ENCODE measurements around the gene RBFOX2. TPM values are rescaled to one million over a fixed set of nuclear protein-coding genes. Genes with fewer than 3 reads are reported as not detected.

RBFOX2 gene
- total RNA-seq, 1 experiment from 2014 or later: 147 TPM

DNA sequence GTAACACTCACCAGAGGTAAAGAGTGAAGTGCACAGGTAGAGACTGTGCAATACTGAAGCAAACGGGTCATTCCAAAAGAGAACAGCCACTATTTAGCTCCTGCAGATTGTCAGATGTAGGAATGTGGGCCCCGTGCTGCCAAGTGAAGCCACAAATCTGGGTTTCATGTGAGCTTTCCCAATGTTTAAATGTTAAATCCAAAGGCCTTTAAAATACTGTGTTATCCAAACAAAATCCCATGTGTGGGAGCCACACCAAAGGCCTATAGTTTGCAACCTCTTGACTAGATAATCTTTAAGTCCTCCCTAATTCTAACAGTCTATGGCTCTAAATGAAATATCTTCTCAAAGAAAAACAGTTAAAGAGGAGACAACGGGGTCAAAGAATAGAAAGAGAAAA is 43.3 kb downstream of the RBFOX2 start:
- Histone ChIP-seq H3K36me3 (no peaks in the 10 kb centered on the region; the same call in 1 of the 2 replicates), H3K4me1 (no peaks in the 10 kb centered on the region), H3K27me3 (no peaks in the 10 kb centered on the region), H3K9me3 (replicated peaks) (no peaks in the 10 kb centered on the region), H3K4me3 (no peak overlapping the region), H3K27ac (no peak overlapping the region)
- DNase-seq: no peak

DNA sequence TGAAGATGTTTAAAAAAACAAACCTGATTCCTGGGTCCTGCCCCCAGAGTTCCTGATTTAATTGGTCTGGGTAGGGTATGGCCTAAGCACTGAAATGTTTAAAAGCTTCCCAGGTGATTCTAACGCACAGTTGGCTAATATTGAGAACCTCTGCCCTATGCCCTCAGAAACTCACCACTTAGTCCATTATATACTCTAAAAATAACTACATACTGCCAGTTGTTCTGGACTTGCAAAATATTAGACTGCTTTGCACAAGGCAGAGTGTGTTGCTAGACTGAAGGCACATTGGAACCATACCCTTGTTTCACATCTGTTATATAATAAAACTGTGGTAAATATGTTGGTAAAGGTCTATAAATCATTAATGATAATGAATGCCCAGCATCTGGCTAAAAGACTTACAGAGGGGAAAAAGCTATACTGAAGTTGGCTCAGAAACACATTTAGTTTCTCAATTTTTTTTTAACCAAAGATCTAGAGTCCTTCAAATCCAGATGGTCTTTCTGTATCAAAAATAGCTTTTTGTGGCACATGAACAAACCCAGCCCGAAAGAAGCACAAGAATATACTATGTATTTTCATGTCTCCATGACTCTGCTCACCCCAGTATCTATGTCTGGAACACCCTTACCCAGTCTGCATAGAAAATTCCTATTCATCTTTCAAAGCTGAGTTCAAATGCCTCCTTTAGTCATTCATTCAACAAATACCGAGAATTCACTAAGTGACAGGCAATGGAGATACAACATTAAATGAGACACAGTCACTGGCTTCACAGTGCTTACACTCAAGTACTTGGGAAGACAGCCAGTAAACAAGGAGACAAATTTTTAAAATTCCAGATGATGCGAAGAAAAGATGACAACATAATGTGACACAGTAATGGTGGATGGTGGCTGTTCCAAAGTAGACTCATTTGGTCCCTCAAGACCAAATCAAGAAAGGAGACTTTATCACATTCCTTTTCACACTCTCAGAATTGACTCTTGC is 44.1 kb downstream of the RBFOX2 start:
- Histone ChIP-seq H3K9me3 (replicated peaks) (no peaks in the 10 kb centered on the region), H3K36me3 (no peaks in the 10 kb centered on the region; the same call in 1 of the 2 replicates), H3K4me3 (no peak overlapping the region), H3K27me3 (no peaks in the 10 kb centered on the region), H3K27ac (no peak overlapping the region), H3K4me1 (no peaks in the 10 kb centered on the region)
- no peak for DNase-seq

- no peaks in the 10 kb centered on the region for H3K4me1 ChIP-seq
- no peak overlapping the region for H3K4me3 ChIP-seq
- H3K27ac ChIP-seq: no peak overlapping the region
- peaks cover 4% of the 10 kb centered on the region; the same call in 1 of the 2 replicates for H3K9me3 ChIP-seq (replicated peaks)
- H3K36me3 ChIP-seq: no peaks in the 10 kb centered on the region
- no peak for DNase-seq
- H3K27me3 ChIP-seq: no peaks in the 10 kb centered on the region
Observed at GRCh38 chr22:35981900-35982299, 46.7 kb downstream of the RBFOX2 start.

- H3K9me3 ChIP-seq (replicated peaks): peaks cover 4% of the 10 kb centered on the region; the same call in 1 of the 2 replicates
- no peaks in the 10 kb centered on the region for H3K4me1 ChIP-seq
- H3K27me3 ChIP-seq: no peaks in the 10 kb centered on the region
- no peak overlapping the region for H3K27ac ChIP-seq
- H3K4me3 ChIP-seq: no peak overlapping the region
- DNase-seq: no peak
- no peaks in the 10 kb centered on the region for H3K36me3 ChIP-seq
Observed at GRCh38 chr22:35978889-35979288, 49.7 kb downstream of the RBFOX2 start.

- H3K4me3 ChIP-seq: no peak overlapping the region
- no peak for DNase-seq
- H3K9me3 ChIP-seq (replicated peaks): peaks cover 4% of the 10 kb centered on the region; the same call in 1 of the 2 replicates
- H3K27me3 ChIP-seq: no peaks in the 10 kb centered on the region
- no peaks in the 10 kb centered on the region for H3K4me1 ChIP-seq
- no peak overlapping the region for H3K27ac ChIP-seq
- no peaks in the 10 kb centered on the region for H3K36me3 ChIP-seq
Observed at GRCh38 chr22:35978201-35978600, 50.4 kb downstream of the RBFOX2 start.

DNA sequence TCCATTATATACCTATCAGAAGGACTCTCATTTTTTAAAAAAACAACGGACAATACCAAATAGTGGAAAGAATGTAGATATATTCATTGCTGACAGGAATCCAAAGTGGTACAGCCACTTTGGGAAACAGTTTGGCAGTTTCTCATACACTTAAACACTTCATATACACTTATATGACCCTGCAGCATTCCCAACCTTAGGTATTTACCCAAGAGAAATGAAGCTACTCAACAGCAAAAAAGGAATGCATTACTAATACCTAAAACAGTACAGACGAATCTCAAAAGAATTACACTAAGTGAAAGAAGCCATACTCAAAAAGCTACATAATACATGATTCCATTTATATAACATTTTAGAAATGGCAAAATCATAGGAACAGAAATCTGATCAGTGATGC is 51.5 kb downstream of the RBFOX2 start:
- H3K36me3 ChIP-seq: no peaks in the 10 kb centered on the region
- peaks cover 6% of the 10 kb centered on the region for H3K4me1 ChIP-seq
- no peak overlapping the region for H3K4me3 ChIP-seq
- no peak for DNase-seq
- H3K9me3 ChIP-seq (replicated peaks): peaks cover 4% of the 10 kb centered on the region; the same call in 1 of the 2 replicates
- no peaks in the 10 kb centered on the region for H3K27me3 ChIP-seq
- H3K27ac ChIP-seq: no peak overlapping the region

DNA sequence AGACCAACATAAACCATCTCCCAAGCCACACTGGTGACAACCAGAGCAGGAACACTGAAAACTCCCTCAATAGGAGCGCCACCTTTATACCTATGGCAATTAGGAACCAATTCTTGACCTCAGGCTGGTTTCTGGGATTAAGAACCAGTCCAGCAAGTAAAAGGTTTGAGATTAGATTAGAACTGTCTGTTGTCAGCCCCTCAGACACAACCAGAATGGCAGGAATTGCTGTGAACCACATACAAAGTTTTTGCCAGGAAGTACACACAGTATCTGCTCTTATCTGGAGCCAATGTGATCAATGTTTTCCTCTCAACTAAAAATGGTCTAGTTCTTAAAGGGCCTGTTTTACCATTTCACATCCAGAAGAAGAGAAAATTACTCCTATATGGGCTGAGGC is 55.2 kb downstream of the RBFOX2 start:
- no peak overlapping the region for H3K4me3 ChIP-seq
- H3K27me3 ChIP-seq: no peaks in the 10 kb centered on the region
- H3K36me3 ChIP-seq: no peaks in the 10 kb centered on the region
- DNase-seq: no peak
- H3K27ac ChIP-seq: no peak overlapping the region
- peaks cover 21% of the 10 kb centered on the region for H3K4me1 ChIP-seq
- peaks cover under 1% of the 10 kb centered on the region; the same call in 1 of the 2 replicates for H3K9me3 ChIP-seq (replicated peaks)

GRCh38 chr22:35972559-35972958 is 56.1 kb downstream of the RBFOX2 start:
- Histone ChIP-seq H3K36me3 (no peaks in the 10 kb centered on the region), H3K4me3 (no peak overlapping the region), H3K4me1 (peaks cover 21% of the 10 kb centered on the region), H3K9me3 (replicated peaks) (no peaks in the 10 kb centered on the region), H3K27me3 (no peaks in the 10 kb centered on the region), H3K27ac (no peak overlapping the region)
- no peak for DNase-seq

GRCh38 chr22:35971456-35972119 is 57.0 kb downstream of the RBFOX2 start:
- no peak overlapping the region for H3K4me3 ChIP-seq

DNA sequence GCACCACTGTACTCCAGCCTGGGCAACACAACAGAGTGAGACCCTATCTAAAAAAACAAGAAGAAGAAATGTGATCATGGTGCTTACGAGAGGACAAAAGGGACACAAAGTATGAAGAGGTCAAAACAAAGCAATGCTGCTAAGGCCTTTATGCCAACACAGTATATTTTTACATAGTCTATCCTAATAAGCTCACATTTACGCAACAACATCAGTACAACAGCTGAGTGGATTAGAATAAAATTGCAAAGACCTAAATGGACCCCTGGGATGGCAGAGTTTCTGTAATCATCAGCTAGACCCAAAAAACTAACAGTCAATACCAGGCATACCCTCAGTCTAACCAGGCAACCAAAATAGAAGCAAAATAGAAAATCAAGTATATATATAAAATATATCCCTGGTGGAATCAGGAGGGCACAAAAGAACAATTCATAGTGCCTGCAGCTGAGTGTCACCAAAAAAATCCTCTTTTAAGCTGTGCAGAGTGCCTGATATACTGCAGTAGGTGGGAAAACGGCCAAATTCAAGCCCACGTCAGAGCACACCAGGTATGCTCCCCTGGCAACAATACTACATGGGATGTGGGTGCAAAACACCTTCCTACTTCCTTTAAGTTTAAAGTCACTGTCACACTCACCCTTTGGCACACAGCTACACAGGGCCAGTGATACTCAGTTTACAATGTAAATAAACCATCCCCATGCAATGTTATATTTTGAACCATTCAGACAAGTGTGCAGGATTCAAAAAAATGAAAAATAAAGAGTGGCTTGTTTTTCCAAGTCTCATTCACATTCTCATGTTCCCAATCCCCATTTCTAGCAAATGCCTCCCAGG is 57.8 kb downstream of the RBFOX2 start:
- Histone ChIP-seq H3K4me3 (no peak overlapping the region), H3K4me1 (peaks cover 21% of the 10 kb centered on the region), H3K27ac (peak overlapping the region; percentile 10; the same call in 1 of the 2 replicates), H3K9me3 (replicated peaks) (no peaks in the 10 kb centered on the region), H3K36me3 (no peaks in the 10 kb centered on the region), H3K27me3 (no peaks in the 10 kb centered on the region)
- DNase-seq: peak in 1 of 2 experiments; percentile 38

More at GRCh38 chr22:35971456-35972119, 57.0 kb downstream of the RBFOX2 start:
- H3K27ac ChIP-seq: peak overlapping the region; percentile 10; the same call in 1 of the 2 replicates
- H3K4me1 ChIP-seq: peaks cover 21% of the 10 kb centered on the region
- no peaks in the 10 kb centered on the region for H3K27me3 ChIP-seq
- no peaks in the 10 kb centered on the region for H3K9me3 ChIP-seq (replicated peaks)
- H3K36me3 ChIP-seq: no peaks in the 10 kb centered on the region
- peak; percentile 18 to 56 for DNase-seq

DNA sequence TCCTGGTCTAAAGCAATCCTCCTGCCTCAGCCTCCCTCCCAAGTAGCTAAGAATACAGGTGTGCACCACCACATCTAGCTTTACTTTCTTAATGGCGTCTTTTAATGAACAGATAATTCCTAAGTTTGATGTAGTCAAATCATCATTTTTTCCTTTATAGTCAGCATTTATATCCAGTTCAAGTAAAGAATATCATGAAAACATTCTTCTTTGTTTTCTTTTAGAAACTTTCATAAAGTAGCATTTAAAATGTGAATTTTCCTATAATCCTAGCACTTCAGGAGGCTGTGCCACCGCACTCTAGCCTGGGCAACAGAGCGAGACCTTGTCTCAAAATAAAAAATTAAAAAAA is 61.6 kb downstream of the RBFOX2 start:
- Histone ChIP-seq H3K4me3 (no peak overlapping the region), H3K27me3 (no peaks in the 10 kb centered on the region), H3K4me1 (peaks cover 21% of the 10 kb centered on the region), H3K36me3 (no peaks in the 10 kb centered on the region), H3K27ac (no peak overlapping the region), H3K9me3 (replicated peaks) (no peaks in the 10 kb centered on the region)
- DNase-seq: no peak

DNA sequence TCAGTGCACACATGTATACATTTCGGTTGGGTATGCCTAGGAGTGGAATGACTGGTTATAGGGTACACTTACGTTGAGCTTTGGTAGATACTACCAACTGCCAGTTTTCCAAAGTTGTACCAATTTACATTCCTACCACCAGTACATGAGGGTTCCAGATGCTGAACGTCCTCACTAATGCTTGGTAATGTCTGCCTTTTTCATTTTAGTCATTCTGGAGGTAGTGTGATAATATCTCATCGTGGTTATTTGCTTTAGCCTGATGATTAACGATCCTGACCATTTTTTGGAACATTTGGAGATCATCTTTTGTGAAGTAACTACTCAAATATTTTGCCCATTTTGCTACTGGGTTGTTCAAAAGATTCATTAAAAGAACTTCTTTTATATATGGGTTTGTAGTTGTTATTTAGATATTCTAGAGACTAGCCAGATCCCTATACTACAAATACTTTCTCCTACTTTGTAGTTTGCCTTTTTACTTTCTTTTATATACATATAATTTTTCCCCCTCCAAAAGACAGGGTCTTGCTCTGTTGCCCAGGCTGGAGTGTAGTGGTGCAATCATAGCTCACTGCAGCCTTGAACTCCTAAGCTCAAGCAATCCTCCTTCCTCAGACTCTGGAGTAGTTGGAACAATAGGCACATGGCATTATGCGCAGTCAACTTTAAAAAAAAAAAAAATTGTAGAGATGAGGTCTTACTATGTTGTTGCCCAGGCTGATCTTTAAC is 62.1 kb downstream of the RBFOX2 start:
- Histone ChIP-seq H3K27me3 (no peaks in the 10 kb centered on the region), H3K27ac (no peak overlapping the region), H3K4me1 (peaks cover 23% of the 10 kb centered on the region), H3K4me3 (no peak overlapping the region), H3K9me3 (replicated peaks) (no peaks in the 10 kb centered on the region), H3K36me3 (no peaks in the 10 kb centered on the region)
- DNase-seq: no peak

- no peaks in the 10 kb centered on the region for H3K27me3 ChIP-seq
- DNase-seq: no peak
- H3K4me1 ChIP-seq: peaks cover 24% of the 10 kb centered on the region
- no peaks in the 10 kb centered on the region for H3K36me3 ChIP-seq
- no peak overlapping the region for H3K4me3 ChIP-seq
- no peaks in the 10 kb centered on the region for H3K9me3 ChIP-seq (replicated peaks)
- no peak overlapping the region for H3K27ac ChIP-seq
Observed at GRCh38 chr22:35963237-35963810, 65.3 kb downstream of the RBFOX2 start.

Data from SJCRH30 (cell line).